GM19035 (cell line): ENCODE data around the gene OR2L3.
"Not testable (repeated sequence)": the region's sequence is repeated elsewhere in the genome, so short reads cannot be mapped to it uniquely, and the experiment has no call there.

Source experiments
- ATAC-seq: cut with Tn5 transposase; IDR thresholded peaks from one replicate; pipeline ENCODE4 v1.9.1; 2021; ENCODE audit not compliant: unreplicated experiment

Gene OR2L3, protein sequence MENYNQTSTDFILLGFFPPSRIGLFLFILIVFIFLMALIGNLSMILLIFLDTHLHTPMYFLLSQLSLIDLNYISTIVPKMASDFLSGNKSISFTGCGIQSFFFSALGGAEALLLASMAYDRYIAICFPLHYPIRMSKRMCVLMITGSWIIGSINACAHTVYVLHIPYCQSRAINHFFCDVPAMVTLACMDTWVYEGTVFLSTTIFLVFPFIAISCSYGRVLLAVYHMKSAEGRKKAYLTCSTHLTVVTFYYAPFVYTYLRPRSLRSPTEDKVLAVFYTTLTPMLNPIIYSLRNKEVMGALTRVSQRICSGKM

DNA sequence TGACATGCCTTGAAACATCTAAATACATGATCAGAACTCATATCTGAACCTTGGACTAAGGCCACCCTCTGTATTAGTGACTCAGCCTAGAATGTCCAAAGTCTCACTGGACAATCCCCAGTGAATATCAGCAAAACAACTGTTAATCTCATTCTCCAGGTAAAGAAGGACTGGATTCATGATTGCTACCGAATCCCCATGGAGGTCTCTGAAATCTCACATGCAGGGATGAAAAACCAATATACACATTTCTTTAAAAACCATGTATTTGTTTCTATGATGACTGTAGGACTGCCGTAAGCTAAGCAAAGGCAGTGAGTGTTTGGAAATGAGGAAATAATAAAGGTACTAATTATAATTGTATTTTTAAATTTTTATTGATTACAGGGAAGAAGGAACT, at the start of gene OR2L3:
Gene OR2L3, plus strand, starts transcription at position 301 of the 400 bp plus-strand sequence. CDS start 13,846 bp downstream, outside the sequence.
- no peak for ATAC-seq

DNA sequence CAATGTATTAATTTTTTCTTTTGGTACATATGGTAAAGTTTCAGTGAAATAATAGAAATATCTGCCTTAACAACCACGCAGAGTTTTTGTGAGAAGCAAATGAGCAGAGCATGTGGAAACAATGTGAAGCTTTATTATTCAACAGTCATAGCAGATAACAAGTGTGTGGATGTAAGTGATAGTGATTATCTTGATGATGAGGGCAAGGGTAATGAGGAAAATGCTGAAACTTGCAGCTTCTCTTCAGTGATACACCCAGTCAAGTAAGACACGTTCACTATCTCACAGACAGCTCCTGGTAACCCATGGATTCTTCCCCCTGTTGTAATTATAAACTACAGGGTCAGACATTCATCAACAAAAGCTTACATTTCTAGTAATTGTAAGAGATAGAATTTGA, 47.8 kb upstream of the OR2L3 start:
- no peak for ATAC-seq

DNA sequence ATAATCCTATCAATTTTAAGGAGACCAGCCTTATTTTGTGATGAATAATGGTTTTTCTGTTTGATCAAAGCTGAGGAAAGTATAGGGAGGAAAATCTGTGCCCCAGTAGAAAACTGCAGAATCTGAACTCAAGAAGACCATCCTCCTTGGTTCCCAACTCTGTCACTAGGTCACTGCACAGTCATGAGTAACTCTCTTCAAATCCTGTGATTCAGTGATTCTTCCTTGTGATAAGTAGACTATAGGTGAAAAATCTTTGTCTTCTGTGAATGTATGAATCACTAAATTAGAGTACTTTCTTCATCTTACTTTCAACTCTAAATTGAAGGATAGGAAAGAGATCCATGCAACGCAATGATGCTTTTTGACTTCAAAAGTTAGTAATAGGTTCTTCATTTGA, 46.5 kb upstream of the OR2L3 start:
- no peak for ATAC-seq

DNA sequence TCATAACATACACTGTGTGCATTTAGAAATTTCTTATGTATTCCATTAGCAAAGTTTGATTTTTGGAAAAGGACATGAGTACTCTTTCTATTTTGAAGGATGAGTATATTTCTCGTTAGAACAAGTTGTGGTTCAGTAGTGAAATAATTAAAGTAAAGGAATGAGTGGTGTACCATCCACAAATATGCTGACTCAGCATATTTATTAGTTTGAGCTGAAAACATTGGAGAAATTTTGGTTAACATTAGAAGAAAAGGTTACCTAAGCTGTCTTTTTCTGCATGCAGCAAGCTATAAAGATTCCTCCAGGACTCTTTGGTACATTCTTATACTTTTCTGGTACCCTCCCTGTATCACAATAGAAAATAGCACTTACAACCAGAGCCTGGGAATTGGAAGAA, 38.9 kb upstream of the OR2L3 start:
- no peak for ATAC-seq

DNA sequence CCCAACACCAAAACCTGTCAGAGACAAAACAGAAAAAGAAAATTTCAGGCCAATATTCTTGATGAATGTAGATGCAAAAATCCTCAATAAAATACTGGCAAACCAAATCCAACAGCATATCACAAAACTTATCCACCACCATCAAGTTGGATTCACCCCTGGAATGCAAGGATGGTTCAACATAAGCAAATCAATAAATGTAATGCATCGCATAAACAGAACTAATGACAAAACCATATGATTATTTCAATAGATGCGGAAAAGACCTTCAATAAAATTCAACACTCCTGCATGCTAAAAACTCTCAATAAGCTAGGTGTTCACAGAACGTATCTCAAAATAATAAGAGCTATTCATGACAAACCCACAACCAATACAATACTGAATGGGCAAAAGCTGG, 37.0 kb upstream of the OR2L3 start:
- ATAC-seq = no peak

DNA sequence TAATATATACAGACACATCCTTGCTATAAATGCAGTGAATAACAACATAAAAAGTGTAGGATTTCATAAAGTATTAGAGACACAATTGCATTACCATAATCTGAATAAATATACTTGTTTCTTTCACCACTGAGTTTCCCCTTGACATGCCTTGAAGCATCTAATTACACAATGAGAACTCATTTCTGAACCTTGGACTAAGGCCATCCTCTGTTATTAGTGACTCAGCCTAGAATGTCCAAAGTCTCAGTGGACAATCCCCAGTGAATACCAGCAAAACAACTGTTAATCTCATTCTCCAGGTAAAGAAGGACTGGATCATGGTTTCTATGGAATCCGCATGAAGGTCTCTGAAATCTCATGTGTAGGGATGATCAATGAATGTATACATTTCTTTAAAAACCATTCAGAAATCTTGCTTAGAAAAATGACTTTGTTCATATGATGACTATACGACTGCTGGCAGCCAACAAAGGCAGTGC, 33.4 kb upstream of the OR2L3 start, which contains the start of gene OR2L5:
Gene OR2L5, plus strand, starts transcription at position 432 of the 482 bp plus-strand sequence. CDS start 8,288 bp downstream, outside the sequence.
- ATAC-seq = no peak

DNA sequence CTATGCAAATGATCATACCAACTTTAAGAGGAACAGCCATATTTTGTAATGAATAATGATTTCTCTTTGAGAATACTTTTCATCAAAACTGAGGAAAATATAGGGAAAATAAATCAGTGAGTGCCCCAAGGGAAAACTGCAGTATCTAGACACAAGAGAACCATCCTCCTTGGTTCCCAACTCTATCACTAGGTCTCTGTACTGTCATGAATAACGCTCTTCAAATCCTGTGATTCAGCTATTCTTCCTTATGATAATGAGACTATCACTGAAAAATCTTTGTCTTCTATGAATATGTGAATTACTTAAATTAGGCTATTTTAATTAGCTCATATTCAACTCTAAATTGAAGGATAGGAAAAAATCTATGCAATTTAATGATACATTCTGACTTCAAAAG, 30.8 kb upstream of the OR2L3 start:
- no peak for ATAC-seq

DNA sequence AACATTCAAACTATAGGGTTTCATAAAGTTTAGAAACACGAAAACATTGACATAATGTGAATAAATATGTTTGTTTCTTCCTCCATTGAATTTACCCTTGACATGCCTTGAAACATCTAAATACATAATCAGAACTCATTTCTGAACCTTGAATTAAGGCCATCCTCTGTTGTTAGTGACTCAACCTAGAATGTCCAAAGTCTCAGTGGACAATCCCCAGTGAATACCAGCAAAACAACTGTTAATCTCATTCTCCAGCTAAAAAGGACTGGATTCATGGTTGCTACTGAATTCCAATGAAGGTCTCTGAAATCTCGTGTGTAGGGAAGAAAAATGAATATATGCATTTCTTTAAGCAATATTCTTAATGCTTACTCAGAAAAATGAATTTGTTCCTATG, 16.9 kb upstream of the OR2L3 start, which contains the start of gene OR2L2:
Gene OR2L2, plus strand, starts transcription at position 301 of the 400 bp plus-strand sequence. CDS start 8,198 bp downstream, outside the sequence.
- ATAC-seq = no peak

DNA sequence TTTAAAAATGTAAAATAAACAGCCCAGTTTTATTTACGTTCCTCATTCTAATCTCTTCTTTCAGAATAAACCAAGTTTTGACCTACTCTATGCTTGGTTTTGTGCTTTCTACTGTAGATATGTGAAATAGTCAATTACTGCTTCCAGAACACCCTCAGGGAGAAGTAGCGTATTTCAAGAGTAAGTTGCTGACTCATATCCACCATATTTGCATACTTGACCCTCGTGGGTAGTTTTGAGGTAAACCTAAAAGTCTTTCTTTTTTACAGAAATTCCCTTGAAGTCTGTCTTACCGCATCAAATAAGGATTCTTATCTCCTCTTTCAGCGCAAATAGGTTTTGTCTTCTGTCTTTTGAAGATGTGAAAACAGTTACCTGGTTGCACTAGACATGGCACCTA, 1.4 kb upstream of the OR2L3 start:
- ATAC-seq = no peak

DNA sequence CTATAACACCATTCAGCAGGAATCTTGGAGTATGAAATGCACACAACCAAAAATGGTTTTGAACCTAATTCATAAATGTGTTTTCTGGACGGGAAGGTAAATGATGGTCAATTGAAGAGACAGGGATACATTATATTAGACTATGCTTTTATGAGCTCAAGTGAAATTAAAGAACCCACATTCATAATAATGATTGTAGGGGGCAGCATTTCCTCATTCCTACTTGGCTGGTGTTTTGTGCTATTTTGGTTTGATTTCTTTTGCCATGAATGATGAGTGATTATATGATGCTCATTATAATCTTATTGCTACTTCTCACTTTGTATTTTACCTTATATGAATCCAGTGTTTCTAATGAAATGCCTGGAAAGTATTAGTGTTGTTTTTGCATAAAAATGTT, 372 bp downstream of the OR2L3 start:
- no peak for ATAC-seq

DNA sequence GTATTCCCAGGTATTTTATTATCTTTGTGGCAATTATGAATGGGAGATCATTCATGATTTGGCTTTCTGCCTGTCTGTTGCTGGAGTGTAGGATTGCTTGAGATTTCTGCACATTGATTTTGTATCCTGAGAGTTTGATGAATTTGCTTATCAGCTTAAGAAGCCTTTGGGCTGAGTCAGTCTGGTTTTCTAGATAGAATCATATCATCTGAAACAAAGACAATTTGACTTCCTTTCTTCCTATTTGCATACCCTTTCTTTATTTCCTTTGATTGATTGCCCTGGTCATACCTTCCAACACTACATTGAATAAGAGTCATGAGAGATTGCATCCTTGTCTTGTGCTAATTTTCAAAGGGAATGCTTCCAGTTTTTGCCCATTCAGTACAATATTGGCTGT, 8.0 kb downstream of the OR2L3 start:
- ATAC-seq = no peak

DNA sequence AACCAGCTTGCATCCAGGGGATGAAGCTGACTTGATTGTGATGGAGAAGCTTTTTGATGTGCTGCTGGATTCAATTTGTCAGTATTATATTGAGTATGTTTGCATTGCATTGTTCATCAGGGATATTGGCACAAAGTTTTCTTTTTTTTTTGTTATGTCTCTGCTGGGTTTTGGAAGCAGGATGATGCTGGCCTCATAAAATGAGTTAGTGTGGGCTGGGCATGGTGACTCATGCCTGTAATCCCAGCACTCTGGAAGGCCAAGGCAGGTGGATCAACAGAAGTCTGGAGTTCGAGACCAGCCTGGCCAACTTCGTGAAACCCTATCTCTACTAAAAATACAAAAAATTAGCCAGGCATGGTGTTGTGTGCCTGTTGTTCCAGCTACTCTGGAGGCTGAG, 8.6 kb downstream of the OR2L3 start:
- ATAC-seq = no peak

DNA sequence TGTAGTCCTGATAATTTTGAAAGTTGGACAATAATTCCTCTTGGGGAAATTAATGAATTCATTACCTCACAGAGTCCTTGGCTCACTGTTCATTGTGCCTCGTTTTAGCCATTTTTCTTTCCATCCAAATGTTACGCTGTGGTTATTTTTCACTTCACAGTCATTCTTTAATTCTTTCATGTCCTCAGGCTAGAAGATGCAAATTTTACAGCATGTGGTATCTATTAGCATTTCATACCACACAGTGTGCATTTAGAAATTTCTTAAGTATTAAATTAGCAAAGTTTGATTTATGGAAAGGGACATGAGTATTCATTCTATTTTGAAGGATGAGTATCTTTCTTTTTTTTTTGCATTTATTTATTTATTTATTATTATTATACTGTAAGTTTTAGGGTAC, 18.4 kb downstream of the OR2L3 start:
- ATAC-seq = no peak

DNA sequence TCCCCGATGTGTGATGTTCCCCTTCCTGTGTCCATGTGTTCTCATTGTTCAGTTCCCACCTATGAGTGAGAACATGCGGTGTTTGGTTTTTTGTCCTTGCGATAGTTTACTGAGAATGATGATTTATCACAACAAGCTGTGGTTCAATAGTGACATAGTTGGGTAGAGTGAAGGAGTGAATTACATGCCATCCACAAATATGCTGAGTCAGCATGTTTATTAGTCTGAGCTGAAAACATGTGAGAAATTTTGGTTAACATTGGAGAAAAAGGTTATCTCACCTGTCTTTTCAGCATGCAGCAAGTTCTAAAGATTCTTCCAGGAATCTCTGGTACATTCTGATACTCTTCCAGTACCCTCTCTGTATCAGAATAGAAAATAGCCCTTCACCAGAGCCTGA, 19.0 kb downstream of the OR2L3 start:
- no peak for ATAC-seq

DNA sequence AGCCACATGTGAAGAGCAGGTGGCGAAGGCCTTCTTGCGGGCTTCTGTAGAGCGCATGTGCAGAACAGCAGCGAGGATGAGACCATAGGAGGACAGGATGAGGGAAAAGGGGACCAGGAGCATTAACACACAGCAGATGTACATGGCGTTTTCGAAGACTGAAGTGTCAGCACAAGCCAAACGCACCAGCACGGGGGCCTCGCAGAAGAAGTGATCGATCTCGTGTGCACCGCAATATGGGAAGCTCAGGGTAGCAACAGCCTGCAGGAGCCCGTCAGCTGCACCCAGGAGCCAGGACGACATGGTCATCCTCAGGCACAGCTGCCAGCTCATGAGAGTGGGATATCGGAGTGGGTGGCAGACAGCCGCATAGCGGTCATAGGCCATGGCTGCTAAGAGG, 37.2 kb downstream of the OR2L3 start:
- not testable (repeated sequence) for ATAC-seq

DNA sequence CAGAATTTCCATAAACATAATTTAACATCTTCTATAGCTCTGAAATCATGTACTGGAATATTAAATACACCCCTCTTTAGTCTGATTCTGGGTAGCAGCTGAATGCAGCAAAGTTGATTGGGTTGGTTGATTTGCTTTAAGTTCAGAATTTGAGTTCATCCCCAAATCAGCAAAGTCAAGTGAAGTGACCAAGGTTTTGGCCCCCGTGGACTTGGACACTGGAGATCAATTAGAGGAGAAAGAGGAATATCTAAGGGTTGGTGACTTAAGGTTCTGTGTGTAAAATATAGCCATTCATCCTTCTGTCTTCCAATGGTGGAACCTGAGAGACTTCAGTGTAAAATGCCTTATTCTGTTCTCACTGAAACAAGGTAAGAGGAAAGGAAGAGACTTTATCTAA, 48.2 kb downstream of the OR2L3 start, which contains the start of gene OR2L13:
Gene OR2L13, plus strand, starts transcription at position 301 of the 400 bp plus-strand sequence. CDS start 4,192 bp downstream, outside the sequence.
- no peak for ATAC-seq

DNA sequence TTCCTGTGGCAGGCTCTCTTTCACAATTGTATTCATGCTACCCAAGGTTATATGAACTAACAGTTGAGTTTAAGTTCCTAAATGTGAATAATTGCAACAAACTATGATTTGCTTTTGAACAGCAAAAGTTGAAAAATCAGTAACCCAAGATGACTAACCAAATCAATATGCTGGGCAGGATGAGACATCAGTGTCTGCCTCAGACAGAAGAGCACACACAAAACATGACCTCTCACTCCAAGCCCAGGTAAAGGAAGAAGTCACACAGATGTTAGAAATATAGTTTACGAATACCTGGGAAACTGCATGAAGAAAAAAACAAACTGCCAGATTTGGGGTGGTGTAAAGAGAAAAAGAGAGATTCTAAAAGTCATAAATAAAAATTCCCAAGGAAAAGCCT, 51.9 kb downstream of the OR2L3 start:
- no peak for ATAC-seq

DNA sequence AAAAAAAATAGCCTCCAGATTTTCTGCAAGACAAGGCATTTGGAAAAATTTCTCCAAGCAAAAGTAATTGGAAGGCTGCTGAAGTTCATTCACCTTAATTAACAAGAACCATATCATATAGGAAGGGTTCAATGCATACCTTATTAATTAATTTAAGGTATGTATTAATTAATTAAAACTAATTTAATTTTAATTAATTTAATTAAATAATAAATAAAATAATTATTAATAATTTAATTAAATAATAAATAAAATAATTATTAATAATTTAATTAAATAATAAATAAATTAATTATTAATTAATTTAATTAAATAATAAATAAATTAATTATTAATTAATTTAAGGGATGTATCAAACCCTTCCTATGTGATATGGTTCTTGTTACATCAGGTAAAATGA, 56.2 kb downstream of the OR2L3 start:
- no peak for ATAC-seq

DNA sequence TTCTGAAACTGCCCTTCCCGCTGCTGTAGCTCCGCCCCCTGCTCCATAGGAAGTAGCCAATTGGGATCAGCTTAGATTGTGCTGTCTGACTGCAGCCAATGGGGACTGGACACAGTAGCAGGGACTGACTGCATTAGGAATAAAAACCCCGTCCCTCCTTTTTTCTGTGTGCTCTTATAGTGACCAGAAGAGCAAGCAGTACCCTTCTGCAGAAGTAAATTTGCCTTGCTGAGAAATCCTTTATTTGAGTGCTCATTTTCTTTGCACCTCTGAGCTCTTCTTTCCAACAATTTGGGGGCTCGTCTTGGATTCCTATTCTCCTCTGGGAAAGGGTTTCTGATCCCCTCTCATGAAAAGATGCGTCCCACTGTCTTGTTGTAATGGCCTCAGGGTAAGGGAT, 64.5 kb downstream of the OR2L3 start:
- no peak for ATAC-seq
